Bronchial epithelial cell (primary cell): Measurements from ENCODE around the gene FSTL1. TPM values are rescaled to one million over a fixed set of nuclear protein-coding genes. Genes with fewer than 3 reads are reported as not detected.

Source experiments
- DNase-seq: peaks from one replicate; pipeline ENCODE4 v3.0.0-alpha.2; 2010; ENCODE audit warnings: low read depth
- FAIRE-seq: peaks from 2 replicates; lab custom pipeline; 2011; peaks lifted over from hg19 to GRCh38; lab: Jason Lieb, UNC
- H3K27me3 ChIP-seq: 2 replicates; pipeline ENCODE4 v1.5.1; 2011; ENCODE audit warnings: low read length; ENCODE audit not compliant: control insufficient read depth, insufficient read depth
- H3K36me3 ChIP-seq: 2 replicates; pipeline ENCODE4 v1.5.1; 2011; ENCODE audit warnings: low read length; ENCODE audit not compliant: control insufficient read depth, insufficient read depth
- H3K4me3 ChIP-seq: 2 replicates; pipeline ENCODE4 v1.5.1; 2011; ENCODE audit warnings: mild to moderate bottlenecking, low read depth, low read length, control low read depth
- CTCF ChIP-seq: IDR thresholded peaks from 2 replicates; pipeline ENCODE4 v1.5.1; 2011; ENCODE audit warnings: mild to moderate bottlenecking, moderate library complexity, low read length, control low read depth, inconsistent platforms; ENCODE audit not compliant: insufficient read depth, severe bottlenecking
- total RNA-seq: library from RNA; depleted of rRNA; stranded (reverse); fragments of >200 nt; gene quantifications from 2 replicates; pipeline ENCODE4 v1.2.1, GENCODE V29; 2014

The FSTL1 gene
- total RNA-seq, 1 donor from 2014 or later, result 45.3 TPM

GRCh38 chr3:120418866-120419490 lies 31.8 kb downstream of the FSTL1 start:
- Histone ChIP-seq H3K36me3 (peaks cover 3% of the 10 kb centered on the region), H3K27me3 (no peaks in the 10 kb centered on the region), H3K4me3 (no peak overlapping the region)
- FAIRE-seq (no peak), DNase-seq (peak; percentile 69)
- TF ChIP-seq CTCF, result peak; percentile 87

GRCh38 chr3:120418446-120418845 lies 32.3 kb downstream of the FSTL1 start:
- DNase-seq (peak; percentile 37), FAIRE-seq (no peak)
- no peak overlapping the region for H3K4me3 ChIP-seq
- peaks cover 3% of the 10 kb centered on the region for H3K36me3 ChIP-seq
- no peaks in the 10 kb centered on the region for H3K27me3 ChIP-seq
- TF ChIP-seq CTCF, result no peak

- H3K36me3 ChIP-seq, result peaks cover 1% of the 10 kb centered on the region
- TF ChIP-seq CTCF, result peak; percentile 85
- FAIRE-seq, result peak; percentile 58
- H3K4me3 ChIP-seq, result peak overlapping the region; percentile 1
- peak; percentile 99 for DNase-seq
- no peaks in the 10 kb centered on the region for H3K27me3 ChIP-seq
Measured at GRCh38 chr3:120417272-120417911, 33.4 kb downstream of the FSTL1 start.

GRCh38 chr3:120416868-120417267 lies 33.9 kb downstream of the FSTL1 start:
- no peak for TF ChIP-seq CTCF
- FAIRE-seq, result no peak
- Histone ChIP-seq H3K4me3 (no peak overlapping the region), H3K36me3 (peaks cover 3% of the 10 kb centered on the region), H3K27me3 (no peaks in the 10 kb centered on the region)
- DNase-seq, result no peak

GRCh38 chr3:120415756-120416155 lies 35.0 kb downstream of the FSTL1 start:
- no peak overlapping the region for H3K4me3 ChIP-seq
- TF ChIP-seq CTCF, result no peak
- H3K36me3 ChIP-seq, result peaks cover 6% of the 10 kb centered on the region
- no peak for DNase-seq
- no peaks in the 10 kb centered on the region for H3K27me3 ChIP-seq
- FAIRE-seq, result no peak
